GM12892 (cell line): ENCODE measurements around the gene RGS7.

Source experiments
- POLR2A ChIP-seq: IDR thresholded peaks from 2 replicates; pipeline ENCODE4 v1.6.1; 2011; ENCODE audit warnings: low read depth, low read length, control low read depth
- TAF1 ChIP-seq: IDR thresholded peaks from 2 replicates; pipeline ENCODE4 v1.6.1; 2011; ENCODE audit warnings: low read depth, mild to moderate bottlenecking, control low read depth, low read length, borderline replicate concordance

DNA sequence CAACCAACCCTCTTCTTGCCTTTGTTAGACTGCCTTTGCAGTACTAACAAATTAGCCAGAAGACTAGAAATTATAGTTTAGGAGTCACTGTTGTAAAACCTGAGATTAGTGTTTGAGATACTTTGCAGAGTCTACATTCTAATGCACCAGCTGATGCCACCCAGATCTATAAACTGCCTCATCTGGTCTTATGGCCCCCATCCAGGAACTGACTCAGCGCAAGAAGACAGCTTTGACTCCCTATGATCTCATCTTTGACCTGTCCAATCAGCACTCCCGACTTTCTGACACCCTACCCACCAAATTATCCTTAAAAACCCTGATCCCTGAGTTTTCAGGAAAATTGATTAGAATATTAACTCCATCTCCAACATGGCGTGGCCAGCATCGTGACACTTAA is 334.6 kb downstream of the RGS7 start:
- TF ChIP-seq POLR2A: no peak
- no peak for TF ChIP-seq TAF1
